Endothelial cell of umbilical vein (primary cell): Measurements from ENCODE around the gene SMARCD3. TPM values are rescaled to one million over a fixed set of nuclear protein-coding genes. Genes with fewer than 3 reads are reported as not detected.

Experiments used
- BruUV-seq: library from RNA; stranded (reverse); fragments of 400-500 nt; replicated peaks from 2 replicates; lab custom pipeline; 2021; lab: Mats Ljungman, UMichigan
- CTCF ChIA-PET: fragments of 300-600, 350-600 bp; sonication (Branson Sonifier 250); formaldehyde crosslinking; loops from one replicate; lab custom pipeline; 2021; ENCODE audit warnings: antibody characterized with exemption, inconsistent platforms; lab: Charles Lee
- POLR2A ChIA-PET: fragments of 300-600, 350-600 bp; sonication (Branson Sonifier 250); formaldehyde crosslinking; loops from one replicate; lab custom pipeline; 2021; ENCODE audit warnings: antibody characterized with exemption, inconsistent platforms; lab: Charles Lee
- DNase-seq: peaks from one replicate; pipeline ENCODE4 v3.0.0-alpha.2; 2011; ENCODE audit warnings: low read depth, low spot score
- FAIRE-seq: peaks from 2 replicates; lab custom pipeline; 2011; peaks lifted over from hg19 to GRCh38; lab: Jason Lieb, UNC
- H2AFZ ChIP-seq: 2 replicates; pipeline ENCODE4 v1.6.0; 2012; ENCODE audit warnings: low read depth, low read length, control low read depth, inconsistent platforms
- H3K27ac ChIP-seq: 2 replicates; pipeline ENCODE4 v1.5.1; 2011; ENCODE audit warnings: low read depth, mild to moderate bottlenecking, control low read depth, low read length, moderate library complexity; ENCODE audit not compliant: insufficient read depth
- H3K27me3 ChIP-seq, 2 experiments: 2 replicates each; pipeline versions ENCODE4 v1.6.0 to v1.6.1; 2011; ENCODE audit warnings: low read length in 2 of 2, mixed read lengths in 1 of 2; ENCODE audit not compliant: control insufficient read depth in 2 of 2, insufficient read depth in 2 of 2
- H3K36me3 ChIP-seq, 2 experiments: 2 replicates in 1 of 2; 3 replicates in 1 of 2; pipeline ENCODE4 v1.5.1; 2011; ENCODE audit warnings: low read length in 2 of 2, mild to moderate bottlenecking in 1 of 2, moderate library complexity in 1 of 2; ENCODE audit not compliant: control insufficient read depth in 2 of 2, insufficient read depth in 2 of 2; ENCODE audit errors: extremely low read depth in 1 of 2
- H3K4me1 ChIP-seq: 3 replicates; pipeline ENCODE4 v1.5.1; 2011; ENCODE audit warnings: mild to moderate bottlenecking, low read length; ENCODE audit not compliant: control insufficient read depth, insufficient read depth; ENCODE audit errors: extremely low read depth
- H3K4me2 ChIP-seq: 2 replicates; pipeline ENCODE4 v1.6.1; 2011; ENCODE audit warnings: low read length, control low read depth, mixed read lengths; ENCODE audit not compliant: insufficient read depth
- H3K4me3 ChIP-seq, 3 experiments: fragments of 200-600 bp in 1 of 3; sonication (generic), shearing (Covaris generic) in 1 of 3; replicated peaks in 1 of 3; 2 replicates each; pipeline ENCODE4 v1.5.1; 2011 to 2016; ENCODE audit warnings: control low read depth in 3 of 3, low read length in 3 of 3, mild to moderate bottlenecking in 2 of 3, inconsistent platforms in 1 of 3, low read depth in 1 of 3, moderate library complexity in 1 of 3; ENCODE audit not compliant: insufficient read depth in 1 of 3
- H3K79me2 ChIP-seq: 2 replicates; pipeline ENCODE4 v1.6.0; 2012; ENCODE audit warnings: low read length, inconsistent platforms; ENCODE audit not compliant: control insufficient read depth, insufficient read depth
- H3K9ac ChIP-seq: replicated peaks from 2 replicates; pipeline ENCODE3; 2011; ENCODE audit warnings: low read length, control low read depth; ENCODE audit not compliant: insufficient read depth; ENCODE audit errors: extremely low read depth
- H3K9me1 ChIP-seq: replicated peaks from 3 replicates; pipeline ENCODE4 v1.6.0; 2011; ENCODE audit warnings: mild to moderate bottlenecking, low read length; ENCODE audit not compliant: control insufficient read depth, insufficient read depth; ENCODE audit errors: extremely low read depth
- H3K9me3 ChIP-seq: replicated peaks from 2 replicates; pipeline ENCODE4 v1.5.1; 2012; ENCODE audit warnings: low read length, inconsistent platforms; ENCODE audit not compliant: control insufficient read depth, insufficient read depth
- H4K20me1 ChIP-seq: replicated peaks from 2 replicates; pipeline ENCODE3; 2011; ENCODE audit warnings: mild to moderate bottlenecking, low read length; ENCODE audit not compliant: control insufficient read depth, insufficient read depth; ENCODE audit errors: extremely low read depth
- EZH2 ChIP-seq: IDR thresholded peaks from 2 replicates; pipeline ENCODE4 v1.6.1; 2012; ENCODE audit warnings: borderline replicate concordance, low read depth, mild to moderate bottlenecking, moderate library complexity, low read length, inconsistent platforms; ENCODE audit not compliant: severe bottlenecking
- FOS ChIP-seq: IDR thresholded peaks from 2 replicates; pipeline ENCODE4 v1.6.1; 2011; ENCODE audit warnings: mild to moderate bottlenecking, low read length, moderate library complexity, borderline replicate concordance; ENCODE audit not compliant: insufficient read depth
- GATA2 ChIP-seq: IDR thresholded peaks from 2 replicates; pipeline ENCODE4 v1.7.0; 2011; ENCODE audit warnings: low read depth, mild to moderate bottlenecking, moderate library complexity, mixed read lengths, low read length; ENCODE audit not compliant: insufficient read length, insufficient read depth
- JUN ChIP-seq: IDR thresholded peaks from 2 replicates; pipeline ENCODE4 v1.6.1; 2011; ENCODE audit warnings: borderline replicate concordance, low read depth; ENCODE audit not compliant: insufficient read length, insufficient read depth
- MYC ChIP-seq: IDR thresholded peaks from one replicate; pipeline ENCODE4 v1.6.1; 2011; ENCODE audit warnings: mild to moderate bottlenecking, low read depth, low read length
- POLR2A ChIP-seq: IDR thresholded peaks from 2 replicates; pipeline ENCODE4 v1.6.1; 2012; ENCODE audit warnings: low read depth, mild to moderate bottlenecking, control low read depth, low read length
- POLR2AphosphoS5 ChIP-seq: IDR thresholded peaks from 2 replicates; pipeline ENCODE4 v1.6.1; 2012; ENCODE audit warnings: low read depth, mild to moderate bottlenecking, control low read depth, low read length, moderate library complexity; ENCODE audit not compliant: insufficient read depth
- dilution Hi-C: fragments of 300-500 bp; cut with MboI; formaldehyde crosslinking; loops from one replicate; pipeline ENCODE4 v1.15.0; 2019; ENCODE audit warnings: low sequenced_read_pairs; ENCODE audit not compliant: extremely low pct_ligation_motif_present
- intact Hi-C: fragments of 100-400 bp; cut with micrococcal nuclease; formaldehyde crosslinking; loops from one replicate; pipeline ENCODE4 v1.10.0; 2022
- polyA plus RNA-seq, 4 experiments: library from polyadenylated mRNA; depleted of rRNA in 3 of 4; stranded (reverse) in 3 of 4; unstranded in 1 of 4; fragments of >200 nt; gene quantifications; 2 replicates each; pipeline versions ENCODE4 v1.2.1 to v1.2.3, GENCODE V29; 2011 to 2012; ENCODE audit warnings: missing spikeins in 1 of 4
- total RNA-seq: library from RNA; stranded (reverse); gene quantifications from 2 replicates; pipeline ENCODE4 v1.2.3, GENCODE V29; 2021

SMARCD3 gene
- total and polyA plus RNA-seq, 2 donors (not counting 3 experiments of a cell fraction or from before 2014, with no cell fraction given), result 6.1 to 8.5 TPM

GRCh38 chr7:151202836-151203235 lies 45.7 kb downstream of the SMARCD3 start:
- intact Hi-C loops, result no loop called here
- H3K79me2 ChIP-seq, result no peaks in the 10 kb centered on the region
- no peaks in the 10 kb centered on the region for H3K9me3 ChIP-seq
- peaks cover 9 to 16% of the 10 kb centered on the region in 2 experiments for H3K27me3 ChIP-seq
- dilution Hi-C loops, result no loop called here
- H3K27ac ChIP-seq, result no peak overlapping the region
- no peaks in the 10 kb centered on the region for H3K9me1 ChIP-seq
- H3K4me1 ChIP-seq, result no peaks in the 10 kb centered on the region
- no peaks in the 10 kb centered on the region for H3K36me3 ChIP-seq
- no peak overlapping the region for H3K9ac ChIP-seq
- ChIA-PET CTCF (no interaction called here), POLR2A (no interaction called here)
- no TSS peak for BruUV-seq
- no peak overlapping the region for H2AFZ ChIP-seq
- H3K4me3 ChIP-seq, result no peak overlapping the region
- no peak overlapping the region for H3K4me2 ChIP-seq
- H4K20me1 ChIP-seq, result no peaks in the 10 kb centered on the region
- no peak for TF ChIP-seq GATA2
- TF ChIP-seq POLR2AphosphoS5, result no peak
- no peak for TF ChIP-seq POLR2A
- TF ChIP-seq FOS, result no peak
- TF ChIP-seq JUN, result no peak
- no peak for TF ChIP-seq MYC
- DNase-seq (no peak), FAIRE-seq (no peak)

DNA sequence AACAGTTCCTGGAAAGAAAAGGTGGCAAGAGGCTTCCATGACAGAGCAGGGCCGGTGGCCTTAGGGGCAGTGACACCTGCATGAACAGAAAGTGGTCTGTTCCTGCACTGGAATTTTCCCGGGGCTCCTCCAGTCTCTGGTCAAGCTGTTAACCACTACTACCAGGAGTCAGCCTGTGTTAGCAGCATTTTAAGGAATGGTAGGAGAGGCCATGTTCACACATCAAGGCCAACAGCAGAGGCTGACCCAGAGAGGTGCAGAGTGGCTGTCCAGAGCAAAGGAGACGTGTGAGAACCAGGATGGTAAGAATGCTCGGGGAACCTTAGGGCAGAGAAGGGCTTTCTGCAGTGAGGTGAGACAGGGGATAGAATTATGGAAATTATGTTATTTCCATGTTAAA lies 46.7 kb downstream of the SMARCD3 start:
- H3K4me2 ChIP-seq, result no peak overlapping the region
- H3K79me2 ChIP-seq, result no peaks in the 10 kb centered on the region
- no TSS peak for BruUV-seq
- no peak overlapping the region for H3K4me3 ChIP-seq
- intact Hi-C loops, result no loop called here
- no peak for FAIRE-seq
- no peak overlapping the region for H2AFZ ChIP-seq
- H3K9me3 ChIP-seq, result no peaks in the 10 kb centered on the region
- dilution Hi-C loops, result no loop called here
- CTCF ChIA-PET, result no interaction called here
- peaks cover 9 to 19% of the 10 kb centered on the region in 2 experiments for H3K27me3 ChIP-seq
- DNase-seq, result no peak
- POLR2A ChIA-PET, result no interaction called here
- no peaks in the 10 kb centered on the region for H3K9me1 ChIP-seq
- H4K20me1 ChIP-seq, result no peaks in the 10 kb centered on the region
- TF ChIP-seq EZH2 (no peak), MYC (no peak), FOS (no peak), POLR2A (no peak), GATA2 (no peak)
- no peak overlapping the region for H3K27ac ChIP-seq
- no peak overlapping the region for H3K9ac ChIP-seq
- H3K4me1 ChIP-seq, result no peaks in the 10 kb centered on the region
- no peaks in the 10 kb centered on the region for H3K36me3 ChIP-seq
